ENCODE results near the gene TAS2R43. TPM values are rescaled to one million over a fixed set of nuclear protein-coding genes. Genes with fewer than 3 reads are reported as not detected.

The TAS2R43 gene
- total RNA-seq, 1 experiment from 2014 or later: not detected

GRCh38 chr12:11133816-11134215 lies 41.7 kb upstream of the TAS2R43 start:
- no peak overlapping the region for H2AFZ ChIP-seq (ENCODE audit: low read length)
- no peaks in the 10 kb centered on the region for H3K4me1 ChIP-seq (ENCODE audit: insufficient read depth, low read length)
- no peaks in the 10 kb centered on the region for H4K20me1 ChIP-seq (ENCODE audit: low read length)
- DNase-seq (no peak), ATAC-seq (no peak)
- H3K27me3 ChIP-seq (ENCODE audit: low read length): no peaks in the 10 kb centered on the region
- peaks cover 3% of the 10 kb centered on the region; the same call in 1 of the 2 replicates for H3K79me2 ChIP-seq (ENCODE audit: low read length)
- H3K9me3 ChIP-seq (ENCODE audit: low read length): no peaks in the 10 kb centered on the region
- no peak overlapping the region for H3K9ac ChIP-seq (ENCODE audit: low read length)
- no peak overlapping the region for H3K27ac ChIP-seq (ENCODE audit: low read length)
- ChIA-PET POLR2A (ENCODE audit: unreplicated experiment) (no interaction called here), CTCF (no interaction called here)
- no peaks in the 10 kb centered on the region for H3K9me2 ChIP-seq (replicated peaks; ENCODE audit: low read length)
- no TSS peak for BruUV-seq (replicated peaks)
- H3K4me3 ChIP-seq (ENCODE audit: low read length): no peak overlapping the region
- H3F3A ChIP-seq (ENCODE audit: low read length, unreplicated experiment): no peaks in the 10 kb centered on the region
- no peaks in the 10 kb centered on the region for H3K36me3 ChIP-seq (ENCODE audit: low read depth, low read length)
- no peak overlapping the region for H3K4me2 ChIP-seq (ENCODE audit: low read length)
- no peak for TF ChIP-seq CTCF (conservative IDR thresholded peaks at IDR 0.05; ENCODE audit: low read depth, low read length)
- TF ChIP-seq EZH2 (IDR thresholded peaks at IDR 0.05; ENCODE audit: low read length, unreplicated experiment): no peak
- TF ChIP-seq EZH2phosphoT487 (IDR thresholded peaks at IDR 0.05; ENCODE audit: borderline replicate concordance, low read length): no peak
- intact Hi-C loops (cut with micrococcal nuclease): no loop called here

- POLR2A ChIA-PET (ENCODE audit: unreplicated experiment): no interaction called here
Observed at GRCh38 chr12:11133162-11133561, 41.0 kb upstream of the TAS2R43 start.

More at GRCh38 chr12:11133162-11133561, 41.0 kb upstream of the TAS2R43 start:
- Histone ChIP-seq H3K79me2 (ENCODE audit: low read length) (peaks cover 3% of the 10 kb centered on the region; the same call in 1 of the 2 replicates), H3K4me1 (ENCODE audit: insufficient read depth, low read length) (no peaks in the 10 kb centered on the region), H3K27ac (ENCODE audit: low read length) (no peak overlapping the region), H3K36me3 (ENCODE audit: low read depth, low read length) (no peaks in the 10 kb centered on the region), H4K20me1 (ENCODE audit: low read length) (no peaks in the 10 kb centered on the region), H3K4me2 (ENCODE audit: low read length) (no peak overlapping the region), H3K9ac (ENCODE audit: low read length) (no peak overlapping the region), H3K9me2 (replicated peaks; ENCODE audit: low read length) (no peaks in the 10 kb centered on the region), H2AFZ (ENCODE audit: low read length) (no peak overlapping the region), H3K27me3 (ENCODE audit: low read length) (no peaks in the 10 kb centered on the region), H3K4me3 (ENCODE audit: low read length) (no peak overlapping the region), H3F3A (ENCODE audit: low read length, unreplicated experiment) (no peaks in the 10 kb centered on the region), H3K9me3 (ENCODE audit: low read length) (no peaks in the 10 kb centered on the region)
- BruUV-seq (replicated peaks): no TSS peak
- ATAC-seq: no peak
- CTCF ChIA-PET: no interaction called here
- DNase-seq: no peak
- no peak for TF ChIP-seq CTCF (conservative IDR thresholded peaks at IDR 0.05; ENCODE audit: low read depth, low read length)
- TF ChIP-seq EZH2phosphoT487 (IDR thresholded peaks at IDR 0.05; ENCODE audit: borderline replicate concordance, low read length): no peak
- no peak for TF ChIP-seq EZH2 (IDR thresholded peaks at IDR 0.05; ENCODE audit: low read length, unreplicated experiment)
- intact Hi-C loops (cut with micrococcal nuclease): no loop called here

All from PC-3 (cell line).